HEK293 (cell line): ENCODE results near the gene IL10RB.
"Not testable (repeated sequence)": the region's sequence is repeated elsewhere in the genome, so short reads cannot be mapped to it uniquely, and the experiment has no call there.

Source experiments
- BCL11A ChIP-seq: fragments of 450-650 bp; formaldehyde crosslinking; IDR thresholded peaks from 2 replicates; pipeline ENCODE4 v1.5.1; 2016; ENCODE audit warnings: low read depth, missing biosample characterization, missing genetic modification characterization
- IKZF3 ChIP-seq: fragments of 450-650 bp; IDR thresholded peaks from 2 replicates; pipeline ENCODE4 v1.5.0; 2018; ENCODE audit warnings: missing biosample characterization, mild to moderate bottlenecking, missing genetic modification characterization, moderate library complexity
- MZF1 ChIP-seq: fragments of 450-650 bp; formaldehyde crosslinking; IDR thresholded peaks from 2 replicates; pipeline ENCODE4 v1.5.1; 2017; ENCODE audit warnings: missing biosample characterization, missing genetic modification characterization, borderline replicate concordance
- RBAK ChIP-seq: fragments of 450-650 bp; formaldehyde crosslinking; IDR thresholded peaks from 2 replicates; pipeline ENCODE4 v1.5.1; 2016; ENCODE audit warnings: missing biosample characterization, missing genetic modification characterization
- TCF7L2 ChIP-seq: IDR thresholded peaks from 2 replicates; pipeline ENCODE4 v1.6.1; 2011; ENCODE audit warnings: low read depth, mild to moderate bottlenecking, inconsistent platforms, low read length, moderate library complexity, borderline replicate concordance
- ZFP41 ChIP-seq: fragments of 450-650 bp; formaldehyde crosslinking; IDR thresholded peaks from 2 replicates; pipeline ENCODE4 v1.5.1; 2016; ENCODE audit warnings: missing biosample characterization, missing genetic modification characterization, borderline replicate concordance
- ZNF121 ChIP-seq: fragments of 450-650 bp; formaldehyde crosslinking; IDR thresholded peaks from 2 replicates; pipeline ENCODE4 v1.5.1; 2016; ENCODE audit warnings: missing biosample characterization, missing genetic modification characterization
- ZNF548 ChIP-seq: fragments of 450-650 bp; formaldehyde crosslinking; IDR thresholded peaks from 2 replicates; pipeline ENCODE4 v1.5.1; 2016; ENCODE audit warnings: missing biosample characterization, missing genetic modification characterization
- ZNF561 ChIP-seq: fragments of 450-650 bp; IDR thresholded peaks from 2 replicates; pipeline ENCODE4 v1.5.1; 2018; ENCODE audit warnings: missing biosample characterization, missing genetic modification characterization, borderline replicate concordance
- ZSCAN30 ChIP-seq: fragments of 450-650 bp; IDR thresholded peaks from 2 replicates; pipeline ENCODE4 v1.5.1; 2018; ENCODE audit warnings: missing biosample characterization, mild to moderate bottlenecking, missing genetic modification characterization, moderate library complexity
- TF ChIP-seq, protein P1 (sequence below): fragments of 450-650 bp; formaldehyde crosslinking; IDR thresholded peaks from 2 replicates; pipeline ENCODE4 v1.5.1; 2016; ENCODE audit warnings: missing biosample characterization, missing genetic modification characterization
- TF ChIP-seq, protein P2 (sequence below): fragments of 450-650 bp; IDR thresholded peaks from 2 replicates; pipeline ENCODE4 v1.5.1; 2018; ENCODE audit warnings: missing biosample characterization, missing genetic modification characterization
- TF ChIP-seq, protein P3 (sequence below): fragments of 450-650 bp; formaldehyde crosslinking; IDR thresholded peaks from 2 replicates; pipeline ENCODE4 v1.5.1; 2017; ENCODE audit warnings: missing biosample characterization, missing genetic modification characterization
- TF ChIP-seq, protein P4 (sequence below): fragments of 450-650 bp; formaldehyde crosslinking; IDR thresholded peaks from 2 replicates; pipeline ENCODE4 v1.5.1; 2016; ENCODE audit warnings: missing biosample characterization, missing genetic modification characterization

DNA sequence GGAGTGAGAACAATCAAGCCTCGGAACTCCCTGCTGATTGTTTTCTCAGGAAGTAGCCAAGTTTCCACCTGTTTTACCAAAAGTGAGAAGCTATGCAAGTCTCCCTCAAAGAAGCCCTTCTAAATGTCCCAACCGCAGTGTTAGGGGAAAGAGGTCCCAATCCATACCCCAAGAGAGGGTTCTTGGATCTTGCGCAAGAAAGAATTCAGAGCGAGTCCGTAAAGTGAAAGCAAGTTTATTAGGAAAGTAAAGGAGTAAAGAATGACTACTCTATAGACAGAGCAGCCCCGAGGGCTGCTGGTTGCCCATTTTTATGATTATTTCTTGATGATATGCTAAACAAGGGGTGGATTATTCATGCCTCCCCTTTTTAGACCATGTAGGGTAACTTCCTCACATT lies 12.8 kb upstream of the IL10RB start:
- TF ChIP-seq MZF1 (tag by site-specific recombination); BCL11A; ZNF561; TCF7L2; ZFP41; ZSCAN30 (tag by site-specific recombination); ZNF121 (tag by site-specific recombination); IKZF3 (tag by site-specific recombination); RBAK; ZNF548 (tag by site-specific recombination): not testable (repeated sequence)
- TF ChIP-seq, protein P1, sequence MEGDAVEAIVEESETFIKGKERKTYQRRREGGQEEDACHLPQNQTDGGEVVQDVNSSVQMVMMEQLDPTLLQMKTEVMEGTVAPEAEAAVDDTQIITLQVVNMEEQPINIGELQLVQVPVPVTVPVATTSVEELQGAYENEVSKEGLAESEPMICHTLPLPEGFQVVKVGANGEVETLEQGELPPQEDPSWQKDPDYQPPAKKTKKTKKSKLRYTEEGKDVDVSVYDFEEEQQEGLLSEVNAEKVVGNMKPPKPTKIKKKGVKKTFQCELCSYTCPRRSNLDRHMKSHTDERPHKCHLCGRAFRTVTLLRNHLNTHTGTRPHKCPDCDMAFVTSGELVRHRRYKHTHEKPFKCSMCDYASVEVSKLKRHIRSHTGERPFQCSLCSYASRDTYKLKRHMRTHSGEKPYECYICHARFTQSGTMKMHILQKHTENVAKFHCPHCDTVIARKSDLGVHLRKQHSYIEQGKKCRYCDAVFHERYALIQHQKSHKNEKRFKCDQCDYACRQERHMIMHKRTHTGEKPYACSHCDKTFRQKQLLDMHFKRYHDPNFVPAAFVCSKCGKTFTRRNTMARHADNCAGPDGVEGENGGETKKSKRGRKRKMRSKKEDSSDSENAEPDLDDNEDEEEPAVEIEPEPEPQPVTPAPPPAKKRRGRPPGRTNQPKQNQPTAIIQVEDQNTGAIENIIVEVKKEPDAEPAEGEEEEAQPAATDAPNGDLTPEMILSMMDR (tag by site-specific recombination): not testable (repeated sequence)
- TF ChIP-seq, protein P2, sequence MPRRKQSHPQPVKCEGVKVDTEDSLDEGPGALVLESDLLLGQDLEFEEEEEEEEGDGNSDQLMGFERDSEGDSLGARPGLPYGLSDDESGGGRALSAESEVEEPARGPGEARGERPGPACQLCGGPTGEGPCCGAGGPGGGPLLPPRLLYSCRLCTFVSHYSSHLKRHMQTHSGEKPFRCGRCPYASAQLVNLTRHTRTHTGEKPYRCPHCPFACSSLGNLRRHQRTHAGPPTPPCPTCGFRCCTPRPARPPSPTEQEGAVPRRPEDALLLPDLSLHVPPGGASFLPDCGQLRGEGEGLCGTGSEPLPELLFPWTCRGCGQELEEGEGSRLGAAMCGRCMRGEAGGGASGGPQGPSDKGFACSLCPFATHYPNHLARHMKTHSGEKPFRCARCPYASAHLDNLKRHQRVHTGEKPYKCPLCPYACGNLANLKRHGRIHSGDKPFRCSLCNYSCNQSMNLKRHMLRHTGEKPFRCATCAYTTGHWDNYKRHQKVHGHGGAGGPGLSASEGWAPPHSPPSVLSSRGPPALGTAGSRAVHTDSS: not testable (repeated sequence)
- TF ChIP-seq, protein P3, sequence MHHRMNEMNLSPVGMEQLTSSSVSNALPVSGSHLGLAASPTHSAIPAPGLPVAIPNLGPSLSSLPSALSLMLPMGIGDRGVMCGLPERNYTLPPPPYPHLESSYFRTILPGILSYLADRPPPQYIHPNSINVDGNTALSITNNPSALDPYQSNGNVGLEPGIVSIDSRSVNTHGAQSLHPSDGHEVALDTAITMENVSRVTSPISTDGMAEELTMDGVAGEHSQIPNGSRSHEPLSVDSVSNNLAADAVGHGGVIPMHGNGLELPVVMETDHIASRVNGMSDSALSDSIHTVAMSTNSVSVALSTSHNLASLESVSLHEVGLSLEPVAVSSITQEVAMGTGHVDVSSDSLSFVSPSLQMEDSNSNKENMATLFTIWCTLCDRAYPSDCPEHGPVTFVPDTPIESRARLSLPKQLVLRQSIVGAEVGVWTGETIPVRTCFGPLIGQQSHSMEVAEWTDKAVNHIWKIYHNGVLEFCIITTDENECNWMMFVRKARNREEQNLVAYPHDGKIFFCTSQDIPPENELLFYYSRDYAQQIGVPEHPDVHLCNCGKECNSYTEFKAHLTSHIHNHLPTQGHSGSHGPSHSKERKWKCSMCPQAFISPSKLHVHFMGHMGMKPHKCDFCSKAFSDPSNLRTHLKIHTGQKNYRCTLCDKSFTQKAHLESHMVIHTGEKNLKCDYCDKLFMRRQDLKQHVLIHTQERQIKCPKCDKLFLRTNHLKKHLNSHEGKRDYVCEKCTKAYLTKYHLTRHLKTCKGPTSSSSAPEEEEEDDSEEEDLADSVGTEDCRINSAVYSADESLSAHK (tag by site-specific recombination): not testable (repeated sequence)
- TF ChIP-seq, protein P4, sequence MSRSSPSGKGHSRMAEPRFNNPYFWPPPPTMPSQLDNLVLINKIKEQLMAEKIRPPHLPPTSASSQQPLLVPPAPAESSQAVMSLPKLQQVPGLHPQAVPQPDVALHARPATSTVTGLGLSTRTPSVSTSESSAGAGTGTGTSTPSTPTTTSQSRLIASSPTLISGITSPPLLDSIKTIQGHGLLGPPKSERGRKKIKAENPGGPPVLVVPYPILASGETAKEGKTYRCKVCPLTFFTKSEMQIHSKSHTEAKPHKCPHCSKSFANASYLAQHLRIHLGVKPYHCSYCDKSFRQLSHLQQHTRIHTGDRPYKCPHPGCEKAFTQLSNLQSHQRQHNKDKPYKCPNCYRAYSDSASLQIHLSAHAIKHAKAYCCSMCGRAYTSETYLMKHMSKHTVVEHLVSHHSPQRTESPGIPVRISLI (tag by site-specific recombination): not testable (repeated sequence)
